WTC11 (cell line): ENCODE data around the gene AHCYL1. TPM values are rescaled to one million over a fixed set of nuclear protein-coding genes. Genes with fewer than 3 reads are reported as not detected.

Experiments
- ATAC-seq: fragments of 200-7000 bp; cut with Tn5 transposase; 2 replicates; pipeline ENCODE4 v1.10.0; 2021; ENCODE audit warnings: mild to moderate bottlenecking, moderate library complexity
- CTCF ChIA-PET: fragments of 300-600 bp; sonication (Branson Sonifier 250); formaldehyde crosslinking; loops from one replicate; lab custom pipeline; 2021; ENCODE audit warnings: antibody characterized with exemption; lab: Charles Lee
- POLR2A ChIA-PET: fragments of 350-600 bp; sonication (Branson Sonifier 250); formaldehyde crosslinking; loops from one replicate; lab custom pipeline; 2021; ENCODE audit warnings: antibody characterized with exemption; lab: Charles Lee
- DNase-seq: peaks from one replicate; pipeline ENCODE4 v3.0.0; 2021; ENCODE audit warnings: low spot score
- H3K27ac Mint-ChIP-seq: 2 replicates; pipeline ENCODE4 v1.8.0; 2021; ENCODE audit warnings: mixed read lengths
- H3K27me3 Mint-ChIP-seq: 2 replicates; pipeline ENCODE4 v1.8.0; 2021; ENCODE audit warnings: low read depth, mild to moderate bottlenecking, moderate library complexity, mixed read lengths
- H3K36me3 Mint-ChIP-seq: 2 replicates; pipeline ENCODE4 v1.8.0; 2021; ENCODE audit warnings: mixed read lengths
- H3K4me1 Mint-ChIP-seq: 2 replicates; pipeline ENCODE4 v1.8.0; 2022; ENCODE audit warnings: mixed read lengths
- H3K4me3 Mint-ChIP-seq: 2 replicates; pipeline ENCODE4 v1.8.0; 2021; ENCODE audit warnings: mild to moderate bottlenecking, moderate library complexity, mixed read lengths
- H3K9me3 Mint-ChIP-seq: 2 replicates; pipeline ENCODE4 v1.8.0; 2021; ENCODE audit warnings: mixed read lengths
- AFF4 ChIP-seq: sonication (generic); formaldehyde crosslinking; IDR thresholded peaks from 2 replicates; pipeline ENCODE4 v1.8.1; 2023; ENCODE audit warnings: mild to moderate bottlenecking, missing genetic modification reagents, borderline replicate concordance
- CBFB ChIP-seq: sonication (generic); formaldehyde crosslinking; IDR thresholded peaks from 2 replicates; pipeline ENCODE4 v1.8.1; 2022; ENCODE audit warnings: mild to moderate bottlenecking, low read depth, missing genetic modification reagents
- CDX4 ChIP-seq: fragments of 250-450 bp; sonication (Bioruptor Pico); IDR thresholded peaks from 2 replicates; pipeline ENCODE4 v1.9.0; 2021; ENCODE audit warnings: moderate library complexity, mild to moderate bottlenecking, inconsistent platforms, borderline replicate concordance
- EMX1 ChIP-seq: fragments of 250-450 bp; sonication (Bioruptor Pico); IDR thresholded peaks from 2 replicates; pipeline ENCODE4 v1.8.0; 2021; ENCODE audit warnings: mild to moderate bottlenecking
- ESRRA ChIP-seq: sonication (generic); formaldehyde crosslinking; IDR thresholded peaks from 2 replicates; pipeline ENCODE4 v1.8.1; 2022; ENCODE audit warnings: mild to moderate bottlenecking, missing genetic modification reagents, borderline replicate concordance
- GABPB1 ChIP-seq: sonication (generic); formaldehyde crosslinking; IDR thresholded peaks from 2 replicates; pipeline ENCODE4 v1.8.1; 2023; ENCODE audit warnings: mild to moderate bottlenecking, missing genetic modification reagents
- GRHL2 ChIP-seq: fragments of 250-450 bp; sonication (Bioruptor Pico); IDR thresholded peaks from 2 replicates; pipeline ENCODE4 v1.8.0; 2022; ENCODE audit warnings: mild to moderate bottlenecking, moderate library complexity; ENCODE audit not compliant: insufficient replicate concordance, severe bottlenecking
- IRF1 ChIP-seq: sonication (generic); formaldehyde crosslinking; IDR thresholded peaks from 2 replicates; pipeline ENCODE4 v1.8.0; 2023; ENCODE audit warnings: missing genetic modification reagents
- IRF2 ChIP-seq: sonication (generic); formaldehyde crosslinking; IDR thresholded peaks from 2 replicates; pipeline ENCODE4 v1.8.0; 2022; ENCODE audit warnings: low read depth, missing genetic modification reagents, borderline replicate concordance
- JAZF1 ChIP-seq: fragments of 250-450 bp; sonication (Bioruptor Pico); IDR thresholded peaks from 2 replicates; pipeline ENCODE4 v1.9.0; 2021; ENCODE audit warnings: moderate library complexity, mild to moderate bottlenecking, inconsistent platforms
- KAT7 ChIP-seq: sonication (generic); formaldehyde crosslinking; IDR thresholded peaks from 2 replicates; pipeline ENCODE4 v1.8.1; 2023; ENCODE audit warnings: missing genetic modification reagents, mild to moderate bottlenecking, borderline replicate concordance
- NFYB ChIP-seq: sonication (generic); formaldehyde crosslinking; conservative IDR thresholded peaks from 2 replicates; pipeline ENCODE4 v1.8.0; 2022; ENCODE audit warnings: low read depth, missing genetic modification reagents
- NR1H2 ChIP-seq: sonication (generic); formaldehyde crosslinking; IDR thresholded peaks from 2 replicates; pipeline ENCODE4 v1.9.0; 2021; ENCODE audit warnings: mild to moderate bottlenecking, moderate library complexity, missing genetic modification reagents
- NR2C2 ChIP-seq: sonication (generic); formaldehyde crosslinking; IDR thresholded peaks from 2 replicates; pipeline ENCODE4 v1.8.0; 2022; ENCODE audit warnings: mild to moderate bottlenecking, missing genetic modification reagents
- SMAD4 ChIP-seq: sonication (generic); formaldehyde crosslinking; IDR thresholded peaks from 2 replicates; pipeline ENCODE4 v1.8.0; 2022; ENCODE audit warnings: mild to moderate bottlenecking, missing genetic modification reagents
- SOX15 ChIP-seq: fragments of 250-450 bp; sonication (Bioruptor Pico); IDR thresholded peaks from 2 replicates; pipeline ENCODE4 v1.9.0; 2021; ENCODE audit warnings: mild to moderate bottlenecking
- SP1 ChIP-seq: sonication (generic); formaldehyde crosslinking; conservative IDR thresholded peaks from 2 replicates; pipeline ENCODE4 v1.8.1; 2022; ENCODE audit warnings: missing genetic modification reagents
- ZNF121 ChIP-seq: sonication (generic); formaldehyde crosslinking; IDR thresholded peaks from 2 replicates; pipeline ENCODE4 v1.8.0; 2023; ENCODE audit warnings: missing genetic modification reagents
- ZNF263 ChIP-seq: sonication (generic); formaldehyde crosslinking; IDR thresholded peaks from 2 replicates; pipeline ENCODE4 v1.8.1; 2022; ENCODE audit warnings: low read depth, mild to moderate bottlenecking, moderate library complexity, missing genetic modification reagents
- total RNA-seq: library from RNA; stranded (reverse); gene quantifications from 3 replicates; pipeline ENCODE4 v1.2.3, GENCODE V29; 2021
- TF ChIP-seq, protein P1 (sequence below): fragments of 250-450 bp; sonication (Bioruptor Pico); IDR thresholded peaks from 2 replicates; pipeline ENCODE4 v1.9.0; 2021; ENCODE audit warnings: mild to moderate bottlenecking, borderline replicate concordance
- TF ChIP-seq, protein P2 (sequence below): sonication (generic); formaldehyde crosslinking; IDR thresholded peaks from 2 replicates; pipeline ENCODE4 v1.8.1; 2022; ENCODE audit warnings: mild to moderate bottlenecking, moderate library complexity, missing genetic modification reagents
- TF ChIP-seq, protein P3 (sequence below): sonication (generic); formaldehyde crosslinking; IDR thresholded peaks from 2 replicates; pipeline ENCODE4 v1.8.1; 2022; ENCODE audit warnings: low read depth, mild to moderate bottlenecking, moderate library complexity, missing genetic modification reagents, borderline replicate concordance
- TF ChIP-seq, protein P4 (sequence below): sonication (generic); formaldehyde crosslinking; IDR thresholded peaks from 2 replicates; pipeline ENCODE4 v1.8.1; 2022; ENCODE audit warnings: mild to moderate bottlenecking, missing genetic modification reagents, moderate library complexity, borderline replicate concordance
- TF ChIP-seq, protein P5 (sequence below): sonication (generic); formaldehyde crosslinking; IDR thresholded peaks from 2 replicates; pipeline ENCODE4 v1.8.0; 2022; ENCODE audit warnings: mild to moderate bottlenecking, missing genetic modification reagents

AHCYL1 gene
- total RNA-seq, 1 experiment from 2014 or later: 92.1 TPM

GRCh38 chr1:110019770-110020169 is 35.2 kb downstream of the AHCYL1 start (continued):
- TF ChIP-seq KAT7: no peak
- TF ChIP-seq SMAD4 (CRISPR knock-in tag): no peak
- no peak for TF ChIP-seq EMX1 (CRISPR knock-in tag)
- TF ChIP-seq, protein P1, sequence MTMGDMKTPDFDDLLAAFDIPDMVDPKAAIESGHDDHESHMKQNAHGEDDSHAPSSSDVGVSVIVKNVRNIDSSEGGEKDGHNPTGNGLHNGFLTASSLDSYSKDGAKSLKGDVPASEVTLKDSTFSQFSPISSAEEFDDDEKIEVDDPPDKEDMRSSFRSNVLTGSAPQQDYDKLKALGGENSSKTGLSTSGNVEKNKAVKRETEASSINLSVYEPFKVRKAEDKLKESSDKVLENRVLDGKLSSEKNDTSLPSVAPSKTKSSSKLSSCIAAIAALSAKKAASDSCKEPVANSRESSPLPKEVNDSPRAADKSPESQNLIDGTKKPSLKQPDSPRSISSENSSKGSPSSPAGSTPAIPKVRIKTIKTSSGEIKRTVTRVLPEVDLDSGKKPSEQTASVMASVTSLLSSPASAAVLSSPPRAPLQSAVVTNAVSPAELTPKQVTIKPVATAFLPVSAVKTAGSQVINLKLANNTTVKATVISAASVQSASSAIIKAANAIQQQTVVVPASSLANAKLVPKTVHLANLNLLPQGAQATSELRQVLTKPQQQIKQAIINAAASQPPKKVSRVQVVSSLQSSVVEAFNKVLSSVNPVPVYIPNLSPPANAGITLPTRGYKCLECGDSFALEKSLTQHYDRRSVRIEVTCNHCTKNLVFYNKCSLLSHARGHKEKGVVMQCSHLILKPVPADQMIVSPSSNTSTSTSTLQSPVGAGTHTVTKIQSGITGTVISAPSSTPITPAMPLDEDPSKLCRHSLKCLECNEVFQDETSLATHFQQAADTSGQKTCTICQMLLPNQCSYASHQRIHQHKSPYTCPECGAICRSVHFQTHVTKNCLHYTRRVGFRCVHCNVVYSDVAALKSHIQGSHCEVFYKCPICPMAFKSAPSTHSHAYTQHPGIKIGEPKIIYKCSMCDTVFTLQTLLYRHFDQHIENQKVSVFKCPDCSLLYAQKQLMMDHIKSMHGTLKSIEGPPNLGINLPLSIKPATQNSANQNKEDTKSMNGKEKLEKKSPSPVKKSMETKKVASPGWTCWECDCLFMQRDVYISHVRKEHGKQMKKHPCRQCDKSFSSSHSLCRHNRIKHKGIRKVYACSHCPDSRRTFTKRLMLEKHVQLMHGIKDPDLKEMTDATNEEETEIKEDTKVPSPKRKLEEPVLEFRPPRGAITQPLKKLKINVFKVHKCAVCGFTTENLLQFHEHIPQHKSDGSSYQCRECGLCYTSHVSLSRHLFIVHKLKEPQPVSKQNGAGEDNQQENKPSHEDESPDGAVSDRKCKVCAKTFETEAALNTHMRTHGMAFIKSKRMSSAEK (CRISPR knock-in tag): no peak
- TF ChIP-seq, protein P2, sequence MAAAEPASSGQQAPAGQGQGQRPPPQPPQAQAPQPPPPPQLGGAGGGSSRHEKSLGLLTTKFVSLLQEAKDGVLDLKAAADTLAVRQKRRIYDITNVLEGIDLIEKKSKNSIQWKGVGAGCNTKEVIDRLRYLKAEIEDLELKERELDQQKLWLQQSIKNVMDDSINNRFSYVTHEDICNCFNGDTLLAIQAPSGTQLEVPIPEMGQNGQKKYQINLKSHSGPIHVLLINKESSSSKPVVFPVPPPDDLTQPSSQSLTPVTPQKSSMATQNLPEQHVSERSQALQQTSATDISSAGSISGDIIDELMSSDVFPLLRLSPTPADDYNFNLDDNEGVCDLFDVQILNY (CRISPR knock-in tag): no peak
- TF ChIP-seq GRHL2: no peak
- TF ChIP-seq IRF2 (CRISPR knock-in tag): no peak
- TF ChIP-seq, protein P3, sequence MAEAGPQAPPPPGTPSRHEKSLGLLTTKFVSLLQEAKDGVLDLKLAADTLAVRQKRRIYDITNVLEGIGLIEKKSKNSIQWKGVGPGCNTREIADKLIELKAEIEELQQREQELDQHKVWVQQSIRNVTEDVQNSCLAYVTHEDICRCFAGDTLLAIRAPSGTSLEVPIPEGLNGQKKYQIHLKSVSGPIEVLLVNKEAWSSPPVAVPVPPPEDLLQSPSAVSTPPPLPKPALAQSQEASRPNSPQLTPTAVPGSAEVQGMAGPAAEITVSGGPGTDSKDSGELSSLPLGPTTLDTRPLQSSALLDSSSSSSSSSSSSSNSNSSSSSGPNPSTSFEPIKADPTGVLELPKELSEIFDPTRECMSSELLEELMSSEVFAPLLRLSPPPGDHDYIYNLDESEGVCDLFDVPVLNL (CRISPR knock-in tag): no peak
- TF ChIP-seq SP1 (CRISPR knock-in tag): no peak
- TF ChIP-seq, all 79 proteins: peak for 0

GRCh38 chr1:110021285-110021684 is 36.7 kb downstream of the AHCYL1 start:
- H3K27ac Mint-ChIP-seq: no peak overlapping the region
- no peaks in the 10 kb centered on the region for H3K27me3 Mint-ChIP-seq
- DNase-seq (no peak), ATAC-seq (no peak)
- TF ChIP-seq CDX4 (CRISPR knock-in tag): no peak
- TF ChIP-seq ZNF263 (CRISPR knock-in tag): no peak
- no peak for TF ChIP-seq ESRRA (CRISPR knock-in tag)
- TF ChIP-seq, protein P4, sequence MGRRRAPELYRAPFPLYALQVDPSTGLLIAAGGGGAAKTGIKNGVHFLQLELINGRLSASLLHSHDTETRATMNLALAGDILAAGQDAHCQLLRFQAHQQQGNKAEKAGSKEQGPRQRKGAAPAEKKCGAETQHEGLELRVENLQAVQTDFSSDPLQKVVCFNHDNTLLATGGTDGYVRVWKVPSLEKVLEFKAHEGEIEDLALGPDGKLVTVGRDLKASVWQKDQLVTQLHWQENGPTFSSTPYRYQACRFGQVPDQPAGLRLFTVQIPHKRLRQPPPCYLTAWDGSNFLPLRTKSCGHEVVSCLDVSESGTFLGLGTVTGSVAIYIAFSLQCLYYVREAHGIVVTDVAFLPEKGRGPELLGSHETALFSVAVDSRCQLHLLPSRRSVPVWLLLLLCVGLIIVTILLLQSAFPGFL (CRISPR knock-in tag): no peak
- no peak for TF ChIP-seq ZNF121 (CRISPR knock-in tag)
- no peak for TF ChIP-seq GABPB1 (CRISPR knock-in tag)
- TF ChIP-seq, protein P5, sequence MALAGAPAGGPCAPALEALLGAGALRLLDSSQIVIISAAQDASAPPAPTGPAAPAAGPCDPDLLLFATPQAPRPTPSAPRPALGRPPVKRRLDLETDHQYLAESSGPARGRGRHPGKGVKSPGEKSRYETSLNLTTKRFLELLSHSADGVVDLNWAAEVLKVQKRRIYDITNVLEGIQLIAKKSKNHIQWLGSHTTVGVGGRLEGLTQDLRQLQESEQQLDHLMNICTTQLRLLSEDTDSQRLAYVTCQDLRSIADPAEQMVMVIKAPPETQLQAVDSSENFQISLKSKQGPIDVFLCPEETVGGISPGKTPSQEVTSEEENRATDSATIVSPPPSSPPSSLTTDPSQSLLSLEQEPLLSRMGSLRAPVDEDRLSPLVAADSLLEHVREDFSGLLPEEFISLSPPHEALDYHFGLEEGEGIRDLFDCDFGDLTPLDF (CRISPR knock-in tag): no peak
- no peak for TF ChIP-seq NR2C2 (CRISPR knock-in tag)
- no peak for TF ChIP-seq AFF4
- TF ChIP-seq NR1H2 (CRISPR knock-in tag): no peak
- no peak for TF ChIP-seq IRF1 (CRISPR knock-in tag)
- TF ChIP-seq SOX15 (CRISPR knock-in tag): no peak
- no peak for TF ChIP-seq EMX1 (CRISPR knock-in tag)
- no peak for TF ChIP-seq NFYB
- no peak for TF ChIP-seq CBFB (CRISPR knock-in tag)
- no peak for TF ChIP-seq JAZF1 (CRISPR knock-in tag)
- POLR2A ChIA-PET: no interaction called here
- CTCF ChIA-PET: interaction anchor here (2.5 kb wide), 1 partner anchor 37 kb away, joined by 9 read pairs; the partner anchor contains the start of gene AHCYL1
- no peaks in the 10 kb centered on the region for H3K9me3 Mint-ChIP-seq
- H3K4me3 Mint-ChIP-seq: no peak overlapping the region
- no peaks in the 10 kb centered on the region for H3K4me1 Mint-ChIP-seq
- H3K36me3 Mint-ChIP-seq: peaks cover 83% of the 10 kb centered on the region
